HEK293 (cell line): ENCODE results near the gene ROM1.

ENCODE experiments used
- EGR2 ChIP-seq: fragments of 450-650 bp; formaldehyde crosslinking; IDR thresholded peaks from 2 replicates; pipeline ENCODE4 v1.5.1; 2016; ENCODE audit warnings: low read depth, missing biosample characterization, missing genetic modification characterization
- INSM2 ChIP-seq: fragments of 450-650 bp; formaldehyde crosslinking; IDR thresholded peaks from 2 replicates; pipeline ENCODE4 v1.5.1; 2016; ENCODE audit warnings: missing biosample characterization, missing genetic modification characterization
- MZF1 ChIP-seq: fragments of 450-650 bp; formaldehyde crosslinking; IDR thresholded peaks from 2 replicates; pipeline ENCODE4 v1.5.1; 2017; ENCODE audit warnings: missing biosample characterization, missing genetic modification characterization, borderline replicate concordance
- PRDM1 ChIP-seq: fragments of 450-650 bp; formaldehyde crosslinking; IDR thresholded peaks from 2 replicates; pipeline ENCODE4; 2016; ENCODE audit warnings: missing biosample characterization, missing genetic modification characterization
- PRDM6 ChIP-seq: fragments of 450-650 bp; formaldehyde crosslinking; IDR thresholded peaks from 2 replicates; pipeline ENCODE4 v1.5.1; 2017; ENCODE audit warnings: missing biosample characterization, missing genetic modification characterization
- ZBTB1 ChIP-seq: fragments of 450-650 bp; formaldehyde crosslinking; IDR thresholded peaks from 2 replicates; pipeline ENCODE4 v1.5.1; 2016; ENCODE audit warnings: missing biosample characterization, missing genetic modification characterization
- ZBTB26 ChIP-seq: fragments of 450-650 bp; formaldehyde crosslinking; optimal IDR thresholded peaks from 2 replicates; pipeline ENCODE3; 2016; ENCODE audit warnings: missing biosample characterization, mild to moderate bottlenecking, missing genetic modification characterization
- ZBTB44 ChIP-seq: fragments of 450-650 bp; IDR thresholded peaks from 2 replicates; pipeline ENCODE4 v1.5.1; 2018; ENCODE audit warnings: missing biosample characterization, mild to moderate bottlenecking, missing genetic modification characterization
- ZBTB49 ChIP-seq: fragments of 450-650 bp; formaldehyde crosslinking; IDR thresholded peaks from 2 replicates; pipeline ENCODE4 v1.5.1; 2016; ENCODE audit warnings: missing biosample characterization, missing genetic modification characterization, low read depth
- ZNF10 ChIP-seq: fragments of 450-650 bp; formaldehyde crosslinking; IDR thresholded peaks from 2 replicates; pipeline ENCODE4 v1.5.1; 2017; ENCODE audit warnings: missing biosample characterization, missing genetic modification characterization
- ZNF114 ChIP-seq: fragments of 450-650 bp; formaldehyde crosslinking; IDR thresholded peaks from 2 replicates; pipeline ENCODE4 v1.5.0; 2017; ENCODE audit warnings: missing biosample characterization, missing genetic modification characterization
- ZNF274 ChIP-seq, 2 experiments: fragments of 200-500 bp in 1 of 2; fragments of 450-650 bp in 1 of 2; sonication (Bioruptor generic) in 1 of 2; formaldehyde crosslinking in 1 of 2; IDR thresholded peaks; 2 replicates each; pipeline versions ENCODE4 v1.5.1 to v1.6.1; 2014 to 2016; ENCODE audit warnings: borderline replicate concordance in 1 of 2, inconsistent platforms in 1 of 2, low read length in 1 of 2, missing biosample characterization in 1 of 2, missing genetic modification characterization in 1 of 2
- ZNF426 ChIP-seq: fragments of 450-650 bp; formaldehyde crosslinking; IDR thresholded peaks from 2 replicates; pipeline ENCODE4 v1.5.1; 2017; ENCODE audit warnings: missing biosample characterization, missing genetic modification characterization, mild to moderate bottlenecking, inconsistent platforms, moderate library complexity
- ZNF555 ChIP-seq: fragments of 450-650 bp; formaldehyde crosslinking; conservative IDR thresholded peaks from 2 replicates; pipeline ENCODE4 v1.5.1; 2017; ENCODE audit warnings: missing biosample characterization, mild to moderate bottlenecking, missing genetic modification characterization, inconsistent platforms
- ZNF585B ChIP-seq: fragments of 450-650 bp; formaldehyde crosslinking; IDR thresholded peaks from 2 replicates; pipeline ENCODE4 v1.5.1; 2016; ENCODE audit warnings: missing biosample characterization, missing genetic modification characterization
- ZNF777 ChIP-seq: fragments of 450-650 bp; formaldehyde crosslinking; IDR thresholded peaks from 2 replicates; pipeline ENCODE4 v1.5.1; 2017; ENCODE audit warnings: missing biosample characterization, missing genetic modification characterization, borderline replicate concordance
- ZSCAN16 ChIP-seq: fragments of 450-650 bp; formaldehyde crosslinking; IDR thresholded peaks from 2 replicates; pipeline ENCODE4 v1.5.1; 2016; ENCODE audit warnings: missing biosample characterization, missing genetic modification characterization
- ZSCAN30 ChIP-seq: fragments of 450-650 bp; IDR thresholded peaks from 2 replicates; pipeline ENCODE4 v1.5.1; 2018; ENCODE audit warnings: missing biosample characterization, mild to moderate bottlenecking, missing genetic modification characterization, moderate library complexity
- TF ChIP-seq, protein P1 (sequence below): fragments of 450-650 bp; formaldehyde crosslinking; IDR thresholded peaks from 2 replicates; pipeline ENCODE4 v1.5.1; 2016; ENCODE audit warnings: missing biosample characterization, missing genetic modification characterization
- TF ChIP-seq, protein P2 (sequence below): fragments of 450-650 bp; formaldehyde crosslinking; IDR thresholded peaks from 2 replicates; pipeline ENCODE4 v1.5.1; 2017; ENCODE audit warnings: missing biosample characterization, missing genetic modification characterization
- TF ChIP-seq, protein P3 (sequence below): fragments of 450-650 bp; formaldehyde crosslinking; IDR thresholded peaks from 2 replicates; pipeline ENCODE4 v1.5.1; 2016; ENCODE audit warnings: missing biosample characterization, missing genetic modification characterization

ROM1 gene

DNA sequence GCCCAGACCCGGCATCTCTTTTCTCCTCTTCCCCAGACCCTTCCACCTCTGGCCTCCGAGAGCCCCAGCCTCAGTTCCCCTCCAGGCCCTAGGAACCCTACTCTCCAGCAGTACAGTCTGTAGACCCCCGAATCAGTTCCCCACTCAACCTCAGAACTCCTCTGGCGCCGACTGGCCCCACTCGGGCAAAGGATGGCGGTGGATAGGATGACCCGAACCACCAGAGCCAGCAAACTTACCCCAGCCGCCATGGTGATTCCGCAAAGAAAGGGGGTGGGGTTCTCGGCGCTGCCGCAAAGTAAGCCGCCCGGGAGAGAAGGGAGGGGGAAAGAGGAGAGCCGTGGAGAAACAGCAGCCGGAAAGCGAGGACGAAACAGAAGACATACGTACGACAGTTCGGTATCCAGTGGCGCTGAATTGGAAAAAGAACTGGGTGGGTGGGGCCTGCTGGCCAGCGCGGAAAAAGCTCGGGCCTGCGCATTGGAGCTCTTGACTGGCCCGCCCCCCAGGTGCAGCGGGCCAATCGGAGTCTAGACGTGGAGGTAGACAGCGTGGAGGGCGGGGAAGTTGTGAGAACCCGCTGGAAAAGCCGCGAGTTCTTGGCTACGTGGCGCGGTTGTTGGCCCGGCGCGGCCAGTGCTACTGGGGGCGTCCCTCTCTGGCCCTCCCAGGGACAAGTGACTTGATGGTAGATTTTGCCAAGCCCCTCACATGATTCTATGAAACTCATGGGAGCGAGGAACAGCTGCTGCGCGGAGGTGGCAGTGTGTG, 39.3 kb upstream of the ROM1 start, which contains the start of gene EEF1G (continued):
- TF ChIP-seq, protein P1, sequence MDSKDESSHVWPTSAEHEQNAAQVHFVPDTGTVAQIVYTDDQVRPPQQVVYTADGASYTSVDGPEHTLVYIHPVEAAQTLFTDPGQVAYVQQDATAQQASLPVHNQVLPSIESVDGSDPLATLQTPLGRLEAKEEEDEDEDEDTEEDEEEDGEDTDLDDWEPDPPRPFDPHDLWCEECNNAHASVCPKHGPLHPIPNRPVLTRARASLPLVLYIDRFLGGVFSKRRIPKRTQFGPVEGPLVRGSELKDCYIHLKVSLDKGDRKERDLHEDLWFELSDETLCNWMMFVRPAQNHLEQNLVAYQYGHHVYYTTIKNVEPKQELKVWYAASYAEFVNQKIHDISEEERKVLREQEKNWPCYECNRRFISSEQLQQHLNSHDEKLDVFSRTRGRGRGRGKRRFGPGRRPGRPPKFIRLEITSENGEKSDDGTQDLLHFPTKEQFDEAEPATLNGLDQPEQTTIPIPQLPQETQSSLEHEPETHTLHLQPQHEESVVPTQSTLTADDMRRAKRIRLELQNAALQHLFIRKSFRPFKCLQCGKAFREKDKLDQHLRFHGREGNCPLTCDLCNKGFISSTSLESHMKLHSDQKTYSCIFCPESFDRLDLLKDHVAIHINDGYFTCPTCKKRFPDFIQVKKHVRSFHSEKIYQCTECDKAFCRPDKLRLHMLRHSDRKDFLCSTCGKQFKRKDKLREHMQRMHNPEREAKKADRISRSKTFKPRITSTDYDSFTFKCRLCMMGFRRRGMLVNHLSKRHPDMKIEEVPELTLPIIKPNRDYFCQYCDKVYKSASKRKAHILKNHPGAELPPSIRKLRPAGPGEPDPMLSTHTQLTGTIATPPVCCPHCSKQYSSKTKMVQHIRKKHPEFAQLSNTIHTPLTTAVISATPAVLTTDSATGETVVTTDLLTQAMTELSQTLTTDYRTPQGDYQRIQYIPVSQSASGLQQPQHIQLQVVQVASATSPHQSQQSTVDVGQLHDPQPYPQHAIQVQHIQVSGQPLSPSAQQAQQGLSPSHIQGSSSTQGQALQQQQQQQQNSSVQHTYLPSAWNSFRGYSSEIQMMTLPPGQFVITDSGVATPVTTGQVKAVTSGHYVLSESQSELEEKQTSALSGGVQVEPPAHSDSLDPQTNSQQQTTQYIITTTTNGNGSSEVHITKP (tag by site-specific recombination): no peak
- no peak for TF ChIP-seq ZBTB44 (tag by site-specific recombination)
- TF ChIP-seq, protein P2, sequence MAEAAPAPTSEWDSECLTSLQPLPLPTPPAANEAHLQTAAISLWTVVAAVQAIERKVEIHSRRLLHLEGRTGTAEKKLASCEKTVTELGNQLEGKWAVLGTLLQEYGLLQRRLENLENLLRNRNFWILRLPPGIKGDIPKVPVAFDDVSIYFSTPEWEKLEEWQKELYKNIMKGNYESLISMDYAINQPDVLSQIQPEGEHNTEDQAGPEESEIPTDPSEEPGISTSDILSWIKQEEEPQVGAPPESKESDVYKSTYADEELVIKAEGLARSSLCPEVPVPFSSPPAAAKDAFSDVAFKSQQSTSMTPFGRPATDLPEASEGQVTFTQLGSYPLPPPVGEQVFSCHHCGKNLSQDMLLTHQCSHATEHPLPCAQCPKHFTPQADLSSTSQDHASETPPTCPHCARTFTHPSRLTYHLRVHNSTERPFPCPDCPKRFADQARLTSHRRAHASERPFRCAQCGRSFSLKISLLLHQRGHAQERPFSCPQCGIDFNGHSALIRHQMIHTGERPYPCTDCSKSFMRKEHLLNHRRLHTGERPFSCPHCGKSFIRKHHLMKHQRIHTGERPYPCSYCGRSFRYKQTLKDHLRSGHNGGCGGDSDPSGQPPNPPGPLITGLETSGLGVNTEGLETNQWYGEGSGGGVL (tag by site-specific recombination): no peak
- TF ChIP-seq, protein P3, sequence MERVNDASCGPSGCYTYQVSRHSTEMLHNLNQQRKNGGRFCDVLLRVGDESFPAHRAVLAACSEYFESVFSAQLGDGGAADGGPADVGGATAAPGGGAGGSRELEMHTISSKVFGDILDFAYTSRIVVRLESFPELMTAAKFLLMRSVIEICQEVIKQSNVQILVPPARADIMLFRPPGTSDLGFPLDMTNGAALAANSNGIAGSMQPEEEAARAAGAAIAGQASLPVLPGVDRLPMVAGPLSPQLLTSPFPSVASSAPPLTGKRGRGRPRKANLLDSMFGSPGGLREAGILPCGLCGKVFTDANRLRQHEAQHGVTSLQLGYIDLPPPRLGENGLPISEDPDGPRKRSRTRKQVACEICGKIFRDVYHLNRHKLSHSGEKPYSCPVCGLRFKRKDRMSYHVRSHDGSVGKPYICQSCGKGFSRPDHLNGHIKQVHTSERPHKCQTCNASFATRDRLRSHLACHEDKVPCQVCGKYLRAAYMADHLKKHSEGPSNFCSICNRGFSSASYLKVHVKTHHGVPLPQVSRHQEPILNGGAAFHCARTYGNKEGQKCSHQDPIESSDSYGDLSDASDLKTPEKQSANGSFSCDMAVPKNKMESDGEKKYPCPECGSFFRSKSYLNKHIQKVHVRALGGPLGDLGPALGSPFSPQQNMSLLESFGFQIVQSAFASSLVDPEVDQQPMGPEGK (tag by site-specific recombination): peak; percentile 65
- TF ChIP-seq MZF1 (tag by site-specific recombination): no peak
- TF ChIP-seq ZNF585B (tag by site-specific recombination): no peak
- no peak for TF ChIP-seq INSM2 (tag by site-specific recombination)
- TF ChIP-seq EGR2 (tag by site-specific recombination): no peak
- TF ChIP-seq PRDM6 (tag by site-specific recombination): no peak
- TF ChIP-seq ZNF777: no peak
- no peak for TF ChIP-seq ZSCAN16 (tag by site-specific recombination)
- TF ChIP-seq ZBTB1: no peak
- peak; percentile 32 for TF ChIP-seq ZBTB26 (tag by site-specific recombination)
- no peak for TF ChIP-seq ZNF274 (IDR thresholded peaks at IDR 0.05; ENCODE audit: low read length)
- no peak for TF ChIP-seq ZNF274 (tag by site-specific recombination; IDR thresholded peaks at IDR 0.05; ENCODE audit: borderline replicate concordance)
- TF ChIP-seq PRDM1 (tag by site-specific recombination): no peak
- TF ChIP-seq ZNF10 (tag by site-specific recombination): no peak
- no peak for TF ChIP-seq ZNF426 (tag by site-specific recombination)
- no peak for TF ChIP-seq ZBTB49 (tag by site-specific recombination)
- TF ChIP-seq ZSCAN30 (tag by site-specific recombination): no peak
- no peak for TF ChIP-seq ZNF114 (tag by site-specific recombination)
- no peak for TF ChIP-seq ZNF555 (tag by site-specific recombination)
